HG02884 (cell line): Measurements from ENCODE around the gene SEMA3B.
"Not testable (repeated sequence)": the region's sequence is repeated elsewhere in the genome, so short reads cannot be mapped to it uniquely, and the experiment has no call there.

Experiments used
- ATAC-seq: cut with Tn5 transposase; IDR thresholded peaks from one replicate; pipeline ENCODE4 v1.9.1; 2021; ENCODE audit warnings: mild to moderate bottlenecking, moderate library complexity; ENCODE audit not compliant: unreplicated experiment

SEMA3B gene

GRCh38 chr3:50258029-50258680 is 10.8 kb upstream of the SEMA3B start:
- no peak for ATAC-seq

GRCh38 chr3:50258979-50259378 is 10.0 kb upstream of the SEMA3B start:
- ATAC-seq: no peak

- ATAC-seq: no peak
Observed at GRCh38 chr3:50259432-50260026, 9.4 kb upstream of the SEMA3B start.

- no peak for ATAC-seq
Observed at GRCh38 chr3:50260027-50260941, 8.7 kb upstream of the SEMA3B start.

GRCh38 chr3:50260942-50261441 is 8.0 kb upstream of the SEMA3B start:
- ATAC-seq: no peak

- no peak for ATAC-seq
Observed at GRCh38 chr3:50261505-50261904, 7.4 kb upstream of the SEMA3B start.

- not testable (repeated sequence) for ATAC-seq
Observed at GRCh38 chr3:50262200-50262599, 6.7 kb upstream of the SEMA3B start.

GRCh38 chr3:50262778-50263177 is 6.2 kb upstream of the SEMA3B start:
- ATAC-seq: no peak

GRCh38 chr3:50263478-50264382 is 5.2 kb upstream of the SEMA3B start:
- no peak for ATAC-seq

- no peak for ATAC-seq
Observed at GRCh38 chr3:50264383-50264963, 4.5 kb upstream of the SEMA3B start.

- ATAC-seq: no peak
Observed at GRCh38 chr3:50264964-50265485, 3.9 kb upstream of the SEMA3B start.

GRCh38 chr3:50265571-50265970 is 3.4 kb upstream of the SEMA3B start:
- ATAC-seq: no peak

- ATAC-seq: no peak
Observed at GRCh38 chr3:50266017-50266416, 2.9 kb upstream of the SEMA3B start.

- no peak for ATAC-seq
Observed at GRCh38 chr3:50266836-50267235, 2.1 kb upstream of the SEMA3B start.

GRCh38 chr3:50267280-50267913 is 1.6 kb upstream of the SEMA3B start:
- ATAC-seq: no peak

GRCh38 chr3:50268276-50268675 is 671 bp upstream of the SEMA3B start:
- ATAC-seq: no peak

- no peak for ATAC-seq
Observed at GRCh38 chr3:50269460-50269859, 513 bp downstream of the SEMA3B start.

GRCh38 chr3:50269977-50270413 is 1.0 kb downstream of the SEMA3B start:
- no peak for ATAC-seq

- no peak for ATAC-seq
Observed at GRCh38 chr3:50270422-50271224, 1.7 kb downstream of the SEMA3B start.
